Suprapubic skin (tissue), 4 donors: ENCODE results near the gene SHROOM1.

Experiments used
- EP300 ChIP-seq: sonication (generic); formaldehyde crosslinking; IDR thresholded peaks from one replicate; pipeline ENCODE4 v1.6.1; 2017; ENCODE audit warnings: antibody characterized with exemption
- POLR2A ChIP-seq, 2 donors: fragments of 450-650 bp; IDR thresholded peaks; one replicate each; pipeline ENCODE4 v1.6.1; 2017; ENCODE audit warnings: antibody characterized with exemption in 2 of 2, mild to moderate bottlenecking in 2 of 2, moderate library complexity in 2 of 2
- POLR2AphosphoS5 ChIP-seq, 3 donors: sonication (generic); formaldehyde crosslinking; IDR thresholded peaks; one replicate each; pipeline ENCODE4 v1.6.1; 2017; ENCODE audit warnings: antibody characterized with exemption in 3 of 3
- TF ChIP-seq, protein P1 (sequence below), 2 donors: fragments of 200-600 bp in 1 of 2; fragments of 450-650 bp in 1 of 2; sonication (generic) in 1 of 2; IDR thresholded peaks; one replicate each; pipeline ENCODE4 v1.5.1; 2016 to 2019; ENCODE audit warnings: antibody characterized with exemption in 2 of 2, mild to moderate bottlenecking in 1 of 2, moderate library complexity in 1 of 2

DNA sequence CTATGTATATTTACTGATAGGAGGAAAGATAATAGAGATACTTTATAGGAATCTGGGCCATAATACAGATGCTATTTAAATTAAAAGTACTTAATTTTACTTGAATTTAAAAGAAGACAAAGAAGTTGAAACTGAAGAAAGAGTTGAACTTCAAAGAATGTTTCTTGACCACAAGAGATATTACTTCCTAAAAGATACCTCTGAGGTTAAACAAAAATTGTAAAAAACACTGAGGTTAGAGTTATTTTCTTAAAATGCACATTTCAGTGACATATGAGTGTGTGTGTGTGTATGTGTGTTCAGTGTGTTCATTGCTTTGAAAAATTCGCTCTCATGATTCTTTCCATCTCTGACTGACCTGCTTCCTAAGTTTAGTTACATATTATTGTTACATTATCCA is 49.9 kb downstream of the SHROOM1 start:
- TF ChIP-seq, protein P1, sequence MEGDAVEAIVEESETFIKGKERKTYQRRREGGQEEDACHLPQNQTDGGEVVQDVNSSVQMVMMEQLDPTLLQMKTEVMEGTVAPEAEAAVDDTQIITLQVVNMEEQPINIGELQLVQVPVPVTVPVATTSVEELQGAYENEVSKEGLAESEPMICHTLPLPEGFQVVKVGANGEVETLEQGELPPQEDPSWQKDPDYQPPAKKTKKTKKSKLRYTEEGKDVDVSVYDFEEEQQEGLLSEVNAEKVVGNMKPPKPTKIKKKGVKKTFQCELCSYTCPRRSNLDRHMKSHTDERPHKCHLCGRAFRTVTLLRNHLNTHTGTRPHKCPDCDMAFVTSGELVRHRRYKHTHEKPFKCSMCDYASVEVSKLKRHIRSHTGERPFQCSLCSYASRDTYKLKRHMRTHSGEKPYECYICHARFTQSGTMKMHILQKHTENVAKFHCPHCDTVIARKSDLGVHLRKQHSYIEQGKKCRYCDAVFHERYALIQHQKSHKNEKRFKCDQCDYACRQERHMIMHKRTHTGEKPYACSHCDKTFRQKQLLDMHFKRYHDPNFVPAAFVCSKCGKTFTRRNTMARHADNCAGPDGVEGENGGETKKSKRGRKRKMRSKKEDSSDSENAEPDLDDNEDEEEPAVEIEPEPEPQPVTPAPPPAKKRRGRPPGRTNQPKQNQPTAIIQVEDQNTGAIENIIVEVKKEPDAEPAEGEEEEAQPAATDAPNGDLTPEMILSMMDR (IDR thresholded peaks at IDR 0.05) = no peak
- TF ChIP-seq POLR2A (IDR thresholded peaks at IDR 0.05) = no peak
- TF ChIP-seq POLR2AphosphoS5 (IDR thresholded peaks at IDR 0.05) = no peak
- no peak for TF ChIP-seq EP300
